Amygdala (tissue), 56 donors: ENCODE data around the gene RIPK3.
"Not testable (repeated sequence)": the region's sequence is repeated elsewhere in the genome, so short reads cannot be mapped to it uniquely, and the experiment has no call there.

Experiments used
- DNase-seq, 56 donors: peaks; one replicate each; lab custom pipeline; 2025; lab: John Stamatoyannopoulos, UW

The RIPK3 gene

GRCh38 chr14:24369907-24370687, 30.3 kb upstream of the RIPK3 start:
- no peak for DNase-seq

- DNase-seq: no peak
These were observed 29.7 kb upstream of the RIPK3 start for GRCh38 chr14:24369463-24369862.

- DNase-seq: peak in 34 of 56 donors; percentile 5 to 83 (median 30)
These were observed 28.9 kb upstream of the RIPK3 start for GRCh38 chr14:24368562-24369252.

- peak in 1 of 56 donors; percentile 77 for DNase-seq
These were observed 28.4 kb upstream of the RIPK3 start for GRCh38 chr14:24368212-24368561.

- DNase-seq: peak in 28 of 56 donors; percentile 5 to 77 (median 26)
These were observed 27.9 kb upstream of the RIPK3 start, which contains the start of gene NFATC4 for GRCh38 chr14:24367514-24368211. NFATC4 (plus strand) TSS chr14:24368184; CDS start chr14:24368341, 157 bp downstream.

GRCh38 chr14:24366721-24367513, 27.1 kb upstream of the RIPK3 start:
- DNase-seq: peak in 33 of 56 donors; percentile 4 to 69 (median 39)

GRCh38 chr14:24366413-24366720, 26.6 kb upstream of the RIPK3 start:
- DNase-seq: no peak

GRCh38 chr14:24365600-24366412, 26.0 kb upstream of the RIPK3 start:
- peak in 32 of 56 donors; percentile 4 to 75 (median 29) for DNase-seq

- DNase-seq: no peak
These were observed 25.1 kb upstream of the RIPK3 start for GRCh38 chr14:24364841-24365240.

GRCh38 chr14:24363401-24363800, 23.6 kb upstream of the RIPK3 start:
- no peak for DNase-seq

- DNase-seq: no peak
These were observed 22.6 kb upstream of the RIPK3 start for GRCh38 chr14:24362241-24362960.

GRCh38 chr14:24361326-24361725, 21.5 kb upstream of the RIPK3 start:
- peak in 1 of 56 donors; percentile 23 for DNase-seq

- DNase-seq: no peak
These were observed 20.5 kb upstream of the RIPK3 start for GRCh38 chr14:24360281-24360680.

- no peak for DNase-seq
These were observed 16.4 kb upstream of the RIPK3 start for GRCh38 chr14:24356208-24356607.

GRCh38 chr14:24355009-24355408, 15.2 kb upstream of the RIPK3 start:
- no peak for DNase-seq

- not testable (repeated sequence) for DNase-seq
These were observed 14.7 kb upstream of the RIPK3 start for GRCh38 chr14:24354482-24354825.

GRCh38 chr14:24353559-24354481, 14.0 kb upstream of the RIPK3 start:
- DNase-seq: no peak

- no peak for DNase-seq
These were observed 11.7 kb upstream of the RIPK3 start for GRCh38 chr14:24351517-24351916.
